ENCODE data around the gene PYM1. TPM values are rescaled to one million over a fixed set of nuclear protein-coding genes. Genes with fewer than 3 reads are reported as not detected.

The PYM1 gene
- 43.5 and 47.6 TPM in 2 replicates for total RNA-seq

GRCh38 chr12:55927588-55928502 is at the start of gene PYM1:
TSS of gene PYM1 (minus strand) at chr12:55927894. CDS start at chr12:55927761, 133 bp downstream.
- DNase-seq (ENCODE audit: low read depth) = no peak
- no peak for TF ChIP-seq CTCF (IDR thresholded peaks at IDR 0.05; ENCODE audit: insufficient read depth, low read length, poor library complexity, severe bottlenecking)
- Histone ChIP-seq H3K36me3 (ENCODE audit: control insufficient read depth, insufficient read depth, low read length) (no peaks in the 10 kb centered on the region), H3K4me3 (ENCODE audit: low read depth, low read length) (peak within 1 kb of the TSS; percentile 86), H3K27me3 (ENCODE audit: control insufficient read depth, insufficient read depth, low read length) (no peaks in the 10 kb centered on the region)

GRCh38 chr12:55974308-55974730 is 46.6 kb upstream of the PYM1 start:
- Histone ChIP-seq H3K27me3 (ENCODE audit: control insufficient read depth, insufficient read depth, low read length) (no peaks in the 10 kb centered on the region), H3K4me3 (ENCODE audit: low read depth, low read length) (peak overlapping the region; percentile 95), H3K36me3 (ENCODE audit: control insufficient read depth, insufficient read depth, low read length) (peaks cover 1% of the 10 kb centered on the region)
- DNase-seq (ENCODE audit: low read depth) = no peak
- TF ChIP-seq CTCF (IDR thresholded peaks at IDR 0.05; ENCODE audit: insufficient read depth, low read length, poor library complexity, severe bottlenecking) = no peak

- H3K4me3 ChIP-seq (ENCODE audit: low read depth, low read length) = peak within 1 kb of the TSS; percentile 95
- H3K27me3 ChIP-seq (ENCODE audit: control insufficient read depth, insufficient read depth, low read length) = no peaks in the 10 kb centered on the region
- peaks cover 1% of the 10 kb centered on the region for H3K36me3 ChIP-seq (ENCODE audit: control insufficient read depth, insufficient read depth, low read length)
- TF ChIP-seq CTCF (IDR thresholded peaks at IDR 0.05; ENCODE audit: insufficient read depth, low read length, poor library complexity, severe bottlenecking) = no peak
- DNase-seq (ENCODE audit: low read depth) = peak; percentile 100
Observed at GRCh38 chr12:55973599-55974307, 46.1 kb upstream of the PYM1 start, which contains the start of gene RAB5B. TSS of gene RAB5B (plus strand) at chr12:55974078. CDS start at chr12:55986961, 12,883 bp downstream.

- no peak for TF ChIP-seq CTCF (IDR thresholded peaks at IDR 0.05; ENCODE audit: insufficient read depth, low read length, poor library complexity, severe bottlenecking)
- peaks cover 1% of the 10 kb centered on the region for H3K36me3 ChIP-seq (ENCODE audit: control insufficient read depth, insufficient read depth, low read length)
- no peaks in the 10 kb centered on the region for H3K27me3 ChIP-seq (ENCODE audit: control insufficient read depth, insufficient read depth, low read length)
- H3K4me3 ChIP-seq (ENCODE audit: low read depth, low read length) = peak overlapping the region; percentile 48
- DNase-seq (ENCODE audit: low read depth) = no peak
Observed at GRCh38 chr12:55972911-55973598, 45.4 kb upstream of the PYM1 start.

GRCh38 chr12:55972456-55972855 is 44.8 kb upstream of the PYM1 start:
- H3K27me3 ChIP-seq (ENCODE audit: control insufficient read depth, insufficient read depth, low read length) = no peaks in the 10 kb centered on the region
- TF ChIP-seq CTCF (IDR thresholded peaks at IDR 0.05; ENCODE audit: insufficient read depth, low read length, poor library complexity, severe bottlenecking) = no peak

More at GRCh38 chr12:55972456-55972855, 44.8 kb upstream of the PYM1 start:
- Histone ChIP-seq H3K36me3 (ENCODE audit: control insufficient read depth, insufficient read depth, low read length) (peaks cover 1% of the 10 kb centered on the region), H3K4me3 (ENCODE audit: low read depth, low read length) (peak overlapping the region; percentile 48)
- no peak for DNase-seq (ENCODE audit: low read depth)
